Esophagus squamous epithelium (tissue), 5 donors: ENCODE data around the gene CSF2RB. TPM values are rescaled to one million over a fixed set of nuclear protein-coding genes. Genes with fewer than 3 reads are reported as not detected.

Experiments used
- DNase-seq: peaks from one replicate; lab custom pipeline; 2025; lab: John Stamatoyannopoulos, UW
- H3K27ac ChIP-seq, 4 donors: fragments of 200-600 bp; sonication (generic); one replicate each; pipeline ENCODE4 v1.5.1; 2016 to 2019; ENCODE audit warnings: mild to moderate bottlenecking in 1 of 4
- H3K27me3 ChIP-seq, 4 donors: fragments of 200-600 bp; sonication (generic); 1 replicate in 3 of 4; 2 replicates in 1 of 4; pipeline versions ENCODE4 v1.5.1 to v1.6.0; 2017 to 2021; ENCODE audit warnings: antibody characterized with exemption in 1 of 4
- H3K36me3 ChIP-seq, 3 donors: fragments of 200-600 bp; sonication (generic); one replicate each; pipeline ENCODE4 v1.5.1; 2016 to 2019
- H3K4me1 ChIP-seq, 3 donors: fragments of 200-600 bp; sonication (generic); one replicate each; pipeline ENCODE4 v1.5.1; 2017 to 2019
- H3K4me3 ChIP-seq, 4 donors: fragments of 200-600 bp; sonication (generic); 1 replicate in 3 of 4; 2 replicates in 1 of 4; pipeline ENCODE4 v1.5.1; 2016 to 2019; ENCODE audit warnings: mild to moderate bottlenecking in 2 of 4, moderate library complexity in 1 of 4
- H3K9me3 ChIP-seq, 3 donors: fragments of 200-600 bp; sonication (generic); one replicate each; pipeline ENCODE4 v1.5.1; 2016 to 2019
- POLR2A ChIP-seq, 4 donors: fragments of 450-650 bp; IDR thresholded peaks; one replicate each; pipeline ENCODE4 v1.6.1; 2017; ENCODE audit warnings: antibody characterized with exemption in 4 of 4, mild to moderate bottlenecking in 4 of 4, moderate library complexity in 3 of 4
- whole genome bisulfite sequencing, 2 donors: methylation state at CpG; one replicate each; pipeline ENCODE4 v1.1.5; 2018; 5-methylcytosine and 5-hydroxymethylcytosine counted together
- intact Hi-C: fragments of 100-400 bp; cut with DNase I; formaldehyde crosslinking; loops from one replicate; pipeline ENCODE4 v1.15.0; 2022
- total RNA-seq, 4 donors: library from RNA; depleted of rRNA; stranded (reverse); fragments of >200 nt; gene quantifications; one replicate each; pipeline ENCODE4 v1.1.0, GENCODE V29; 2016
- TF ChIP-seq, protein P1 (sequence below), 6 experiments: fragments of 450-650 bp in 4 of 6; fragments of 200-600 bp in 2 of 6; sonication (generic) in 2 of 6; IDR thresholded peaks; one replicate each; pipeline ENCODE4 v1.5.1; 2016 to 2019; ENCODE audit warnings: antibody characterized with exemption in 6 of 6, mild to moderate bottlenecking in 4 of 6, moderate library complexity in 4 of 6
- donor health status: DM: yes; HTN: yes; CAD: no.

Gene CSF2RB
- total RNA-seq, 4 donors from 2014 or later: 1.5 to 6.1 (median 2.9) TPM

GRCh38 chr22:36901411-36902142 is 11.9 kb upstream of the CSF2RB start:
- Histone ChIP-seq H3K27ac (peak overlapping the region in 2 of 4 donors; percentile 48 to 61), H3K9me3 (no peaks in the 10 kb centered on the region), H3K36me3 (no peaks in the 10 kb centered on the region), H3K4me1 (peaks cover 0 to 17% (median 8%) of the 10 kb centered on the region in 3 donors), H3K4me3 (no peak overlapping the region), H3K27me3 (peaks cover 0 to 35% (median 0%) of the 10 kb centered on the region in 4 donors)
- no peak for DNase-seq
- WGBS, 2 donors: 83 to 89% methylated on average over 8 to 13 of the region's 13 CpGs
- TF ChIP-seq POLR2A (IDR thresholded peaks at IDR 0.05): no peak
- TF ChIP-seq, protein P1, sequence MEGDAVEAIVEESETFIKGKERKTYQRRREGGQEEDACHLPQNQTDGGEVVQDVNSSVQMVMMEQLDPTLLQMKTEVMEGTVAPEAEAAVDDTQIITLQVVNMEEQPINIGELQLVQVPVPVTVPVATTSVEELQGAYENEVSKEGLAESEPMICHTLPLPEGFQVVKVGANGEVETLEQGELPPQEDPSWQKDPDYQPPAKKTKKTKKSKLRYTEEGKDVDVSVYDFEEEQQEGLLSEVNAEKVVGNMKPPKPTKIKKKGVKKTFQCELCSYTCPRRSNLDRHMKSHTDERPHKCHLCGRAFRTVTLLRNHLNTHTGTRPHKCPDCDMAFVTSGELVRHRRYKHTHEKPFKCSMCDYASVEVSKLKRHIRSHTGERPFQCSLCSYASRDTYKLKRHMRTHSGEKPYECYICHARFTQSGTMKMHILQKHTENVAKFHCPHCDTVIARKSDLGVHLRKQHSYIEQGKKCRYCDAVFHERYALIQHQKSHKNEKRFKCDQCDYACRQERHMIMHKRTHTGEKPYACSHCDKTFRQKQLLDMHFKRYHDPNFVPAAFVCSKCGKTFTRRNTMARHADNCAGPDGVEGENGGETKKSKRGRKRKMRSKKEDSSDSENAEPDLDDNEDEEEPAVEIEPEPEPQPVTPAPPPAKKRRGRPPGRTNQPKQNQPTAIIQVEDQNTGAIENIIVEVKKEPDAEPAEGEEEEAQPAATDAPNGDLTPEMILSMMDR (IDR thresholded peaks at IDR 0.05): no peak
- intact Hi-C loops: no loop called here

DNA sequence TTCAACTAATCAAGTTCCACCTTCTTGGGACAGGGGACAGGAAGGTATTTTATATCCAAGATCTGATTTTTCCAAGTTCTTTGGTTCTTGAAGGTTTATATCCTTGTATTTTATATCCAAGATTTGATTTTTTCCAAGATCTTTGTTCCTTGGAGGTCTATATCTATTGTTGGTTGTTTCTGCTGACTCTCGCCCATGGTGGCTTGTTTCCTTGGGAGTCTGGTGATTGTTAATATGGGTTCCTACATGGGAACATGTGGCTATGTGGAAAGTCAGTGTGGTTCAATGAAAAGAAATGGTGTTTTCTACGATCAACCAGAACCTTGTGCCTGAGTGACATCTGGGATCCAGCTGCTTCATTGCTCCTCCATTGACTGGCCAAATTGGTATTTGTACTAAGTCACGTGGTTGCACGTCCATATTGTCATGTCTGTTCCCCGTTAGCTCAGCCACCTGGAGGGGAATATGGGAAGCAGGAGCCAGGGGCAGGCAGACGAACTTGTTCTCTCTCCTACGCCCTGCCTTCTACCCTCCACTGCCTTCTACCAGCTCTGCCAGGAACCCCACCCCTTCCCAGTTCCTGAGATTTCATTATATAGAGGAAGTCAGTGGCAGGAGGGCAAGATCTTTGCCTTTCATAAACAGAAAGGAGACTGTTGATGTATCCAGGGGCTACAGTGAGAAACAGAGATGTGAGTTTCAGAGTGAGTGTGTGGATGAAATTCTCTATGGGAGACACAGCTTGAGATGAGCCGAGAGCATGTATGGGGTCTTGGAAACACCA is 11.1 kb upstream of the CSF2RB start:
- no peak for TF ChIP-seq POLR2A (IDR thresholded peaks at IDR 0.05)
- TF ChIP-seq, protein P1 (IDR thresholded peaks at IDR 0.05): no peak
- no peak for DNase-seq
- Histone ChIP-seq H3K4me3 (no peak overlapping the region), H3K9me3 (no peaks in the 10 kb centered on the region), H3K36me3 (no peaks in the 10 kb centered on the region), H3K27me3 (peaks cover 0 to 37% (median 0%) of the 10 kb centered on the region in 4 donors), H3K27ac (peak overlapping the region in 2 of 4 donors; percentile 39 to 48), H3K4me1 (peaks cover 0 to 17% (median 8%) of the 10 kb centered on the region in 3 donors)
- 69 to 82% methylated on average over 8 of the region's 8 CpGs for WGBS, 2 donors
- intact Hi-C loops: no loop called here

GRCh38 chr22:36904260-36904880 is 9.1 kb upstream of the CSF2RB start:
- intact Hi-C loops: no loop called here
- no peak overlapping the region for H3K4me3 ChIP-seq
- peaks cover 0 to 27% (median 0%) of the 10 kb centered on the region in 4 donors for H3K27me3 ChIP-seq
- no peaks in the 10 kb centered on the region for H3K9me3 ChIP-seq
- H3K27ac ChIP-seq: no peak overlapping the region
- WGBS, 2 donors: 64 to 66% methylated on average over 5 of the region's 6 CpGs
- H3K36me3 ChIP-seq: no peaks in the 10 kb centered on the region
- TF ChIP-seq, protein P1 (IDR thresholded peaks at IDR 0.05): no peak
- no peak for TF ChIP-seq POLR2A (IDR thresholded peaks at IDR 0.05)
- DNase-seq: no peak
- peaks cover 0 to 17% (median 8%) of the 10 kb centered on the region in 3 donors for H3K4me1 ChIP-seq

GRCh38 chr22:36907253-36908195 is 5.9 kb upstream of the CSF2RB start:
- H3K9me3 ChIP-seq: no peaks in the 10 kb centered on the region
- no peak for DNase-seq
- 72 to 83% methylated on average over 7 of the region's 7 CpGs for WGBS, 2 donors
- H3K36me3 ChIP-seq: no peaks in the 10 kb centered on the region
- H3K27me3 ChIP-seq: peaks cover 0 to 25% (median 0%) of the 10 kb centered on the region in 4 donors
- H3K27ac ChIP-seq: no peak overlapping the region
- intact Hi-C loops: no loop called here
- H3K4me3 ChIP-seq: no peak overlapping the region
- TF ChIP-seq, protein P1 (IDR thresholded peaks at IDR 0.05): no peak
- TF ChIP-seq POLR2A (IDR thresholded peaks at IDR 0.05): no peak
- H3K4me1 ChIP-seq: no peaks in the 10 kb centered on the region
